ENCODE results near the gene GTF2A1L.

- TF ChIP-seq CTCF (IDR thresholded peaks at IDR 0.05): no peak
- no peak for TF ChIP-seq EZH2 (IDR thresholded peaks at IDR 0.05)
- TF ChIP-seq EZH2phosphoT487 (IDR thresholded peaks at IDR 0.05): no peak
These were observed 29.7 kb upstream of the GTF2A1L start for GRCh38 chr2:48587961-48588360.
